OCI-LY1 (cell line): ENCODE results near the gene CBX1.

ENCODE experiments used
- H2AFZ ChIP-seq: fragments of 200-600 bp; sonication (generic), shearing (Covaris generic); 2 replicates; pipeline ENCODE4 v1.6.0; 2014; ENCODE audit warnings: antibody characterized with exemption, mild to moderate bottlenecking, low read length
- H3F3A ChIP-seq: fragments of 200-600 bp; sonication (generic), shearing (Covaris generic); 2 replicates; pipeline ENCODE4 v1.6.0; 2014; ENCODE audit warnings: mild to moderate bottlenecking, antibody characterized with exemption, low read length, moderate library complexity; ENCODE audit not compliant: insufficient read depth
- H3K27ac ChIP-seq: fragments of 200-600 bp; sonication (generic); 2 replicates; pipeline ENCODE4 v1.5.1; 2014; ENCODE audit warnings: low read length, mixed run types, mild to moderate bottlenecking, low read depth; ENCODE audit not compliant: poor library complexity, severe bottlenecking
- H3K27me3 ChIP-seq: fragments of 200-600 bp; sonication (generic); 2 replicates; pipeline ENCODE4 v1.6.0; 2014; ENCODE audit warnings: antibody characterized with exemption, mild to moderate bottlenecking, low read length, moderate library complexity; ENCODE audit not compliant: insufficient read depth
- H3K36me3 ChIP-seq: fragments of 200-600 bp; sonication (generic); 2 replicates; pipeline ENCODE4 v1.6.1; 2014; ENCODE audit warnings: mild to moderate bottlenecking, antibody characterized with exemption, low read length, moderate library complexity, mixed read lengths; ENCODE audit not compliant: insufficient read depth
- H3K4me1 ChIP-seq: fragments of 200-600 bp; sonication (generic); 2 replicates; pipeline ENCODE4 v1.5.1; 2014; ENCODE audit warnings: mild to moderate bottlenecking, low read length, moderate library complexity; ENCODE audit not compliant: insufficient read depth, severe bottlenecking
- H3K4me2 ChIP-seq: fragments of 200-600 bp; sonication (generic), shearing (Covaris generic); 2 replicates; pipeline ENCODE4 v1.6.1; 2014; ENCODE audit warnings: low read length
- H3K4me3 ChIP-seq: fragments of 200-600 bp; sonication (generic); 2 replicates; pipeline ENCODE4 v1.5.1; 2014; ENCODE audit warnings: low read length, low read depth, mild to moderate bottlenecking, mixed read lengths; ENCODE audit not compliant: poor library complexity, severe bottlenecking
- H3K79me2 ChIP-seq: fragments of 200-600 bp; shearing (Covaris generic); 2 replicates; pipeline ENCODE4 v1.6.1; 2016; ENCODE audit warnings: mixed run types, low read length, mixed read lengths; ENCODE audit not compliant: insufficient read depth
- H3K9ac ChIP-seq: fragments of 200-600 bp; sonication (generic), shearing (Covaris generic); 2 replicates; pipeline ENCODE4 v1.6.1; 2014; ENCODE audit warnings: mild to moderate bottlenecking, low read length, mixed read lengths
- H3K9me2 ChIP-seq: fragments of 200-600 bp; sonication (generic), shearing (Covaris generic); 2 replicates; pipeline ENCODE4 v1.6.1; 2014; ENCODE audit warnings: low read depth, mild to moderate bottlenecking, low read length, mixed read lengths
- H3K9me3 ChIP-seq: fragments of 200-600 bp; shearing (Covaris generic); 2 replicates; pipeline ENCODE4 v1.6.1; 2014; ENCODE audit warnings: low read length, mixed read lengths
- H4K20me1 ChIP-seq: fragments of 200-600 bp; sonication (generic), shearing (Covaris generic); 2 replicates; pipeline ENCODE4 v1.6.0; 2016; ENCODE audit warnings: mild to moderate bottlenecking, low read length; ENCODE audit not compliant: insufficient read depth
- CTCF ChIP-seq: fragments of 200-600 bp; sonication (generic), shearing (Covaris generic); IDR thresholded peaks from 2 replicates; pipeline ENCODE4 v1.5.1; 2017; ENCODE audit warnings: mild to moderate bottlenecking, antibody characterized with exemption, low read length, moderate library complexity, mixed read lengths
- EZH2 ChIP-seq: fragments of 200-600 bp; sonication (generic), shearing (Covaris generic); IDR thresholded peaks from 2 replicates; pipeline ENCODE4 v1.8.0; 2017; ENCODE audit warnings: borderline replicate concordance, mixed run types, mild to moderate bottlenecking, antibody characterized with exemption, low read length, moderate library complexity, mixed read lengths

The CBX1 gene

GRCh38 chr17:48027322-48027981 lies 73.8 kb downstream of the CBX1 start:
- Histone ChIP-seq H3K79me2 (no peaks in the 10 kb centered on the region), H3K4me1 (peaks cover 26% of the 10 kb centered on the region), H3F3A (no peaks in the 10 kb centered on the region), H3K27ac (no peak overlapping the region), H4K20me1 (no peaks in the 10 kb centered on the region), H3K9ac (no peak overlapping the region), H3K4me3 (no peak overlapping the region), H3K36me3 (no peaks in the 10 kb centered on the region), H3K27me3 (peaks cover 7% of the 10 kb centered on the region), H3K9me2 (no peaks in the 10 kb centered on the region), H3K9me3 (no peaks in the 10 kb centered on the region), H3K4me2 (no peak overlapping the region), H2AFZ (no peak overlapping the region)
- no peak for TF ChIP-seq CTCF
- no peak for TF ChIP-seq EZH2

- Histone ChIP-seq H3K9me3 (no peaks in the 10 kb centered on the region), H3K4me2 (no peak overlapping the region), H2AFZ (no peak overlapping the region), H3K9me2 (no peaks in the 10 kb centered on the region), H3K4me1 (peaks cover 26% of the 10 kb centered on the region), H4K20me1 (no peaks in the 10 kb centered on the region), H3F3A (no peaks in the 10 kb centered on the region), H3K36me3 (no peaks in the 10 kb centered on the region), H3K27ac (no peak overlapping the region), H3K9ac (no peak overlapping the region), H3K79me2 (no peaks in the 10 kb centered on the region), H3K4me3 (no peak overlapping the region), H3K27me3 (no peaks in the 10 kb centered on the region)
- peak; percentile 85 for TF ChIP-seq CTCF
- TF ChIP-seq EZH2 = no peak
Measured at GRCh38 chr17:48026502-48027321, 74.6 kb downstream of the CBX1 start.

GRCh38 chr17:48025904-48026501 lies 75.3 kb downstream of the CBX1 start:
- Histone ChIP-seq H3K27ac (no peak overlapping the region), H3F3A (no peaks in the 10 kb centered on the region), H3K4me3 (peak overlapping the region; percentile 58), H3K36me3 (no peaks in the 10 kb centered on the region), H3K9me3 (no peaks in the 10 kb centered on the region), H3K27me3 (no peaks in the 10 kb centered on the region), H3K9ac (no peak overlapping the region; the same call in 1 of the 2 replicates), H3K4me2 (peak overlapping the region; percentile 69), H3K9me2 (no peaks in the 10 kb centered on the region), H3K79me2 (no peaks in the 10 kb centered on the region), H2AFZ (no peak overlapping the region), H4K20me1 (no peaks in the 10 kb centered on the region), H3K4me1 (peaks cover 26% of the 10 kb centered on the region)
- TF ChIP-seq CTCF (no peak), EZH2 (no peak)
